ENCODE measurements around the gene RANGRF.

Gene RANGRF

GRCh38 chr17:8275421-8276290 is 12.8 kb upstream of the RANGRF start:
- DNase-seq (no peak), ATAC-seq (ENCODE audit: insufficient read depth, low read depth) (no peak)
- no peaks in the 10 kb centered on the region for H3K9me3 ChIP-seq (ENCODE audit: insufficient read depth, low read length, severe bottlenecking)
- no peaks in the 10 kb centered on the region for H4K20me1 ChIP-seq (ENCODE audit: insufficient read depth, low read length)
- H3K79me2 ChIP-seq (ENCODE audit: insufficient read depth, low read length) = no peaks in the 10 kb centered on the region
- TF ChIP-seq EZH2 (IDR thresholded peaks at IDR 0.05; ENCODE audit: borderline replicate concordance, low read depth, low read length, severe bottlenecking) = no peak
- TF ChIP-seq CTCF (IDR thresholded peaks at IDR 0.05; ENCODE audit: borderline replicate concordance, extremely low read depth, low read length, poor library complexity, severe bottlenecking) = no peak
- no peak overlapping the region for H3K9ac ChIP-seq (ENCODE audit: low read depth, low read length)
- no peak overlapping the region for H3K27ac ChIP-seq (ENCODE audit: low read length)
- H3K27me3 ChIP-seq (ENCODE audit: insufficient read depth, low read length, poor library complexity) = no peaks in the 10 kb centered on the region
- no peak overlapping the region for H3K4me3 ChIP-seq (ENCODE audit: low read depth in 1 of 2, low read length in 2 of 2)
- no peak overlapping the region for H2AFZ ChIP-seq (ENCODE audit: low read depth, low read length)
- H3K4me1 ChIP-seq (ENCODE audit: insufficient read depth, low read length) = no peaks in the 10 kb centered on the region
- peaks cover 7% of the 10 kb centered on the region for H3K36me3 ChIP-seq (ENCODE audit: insufficient read depth, low read length)
- H3K4me2 ChIP-seq (ENCODE audit: insufficient read depth, low read length) = no peak overlapping the region

GRCh38 chr17:8277317-8277716 is 11.2 kb upstream of the RANGRF start:
- Histone ChIP-seq H2AFZ (ENCODE audit: low read depth, low read length) (no peak overlapping the region), H3K79me2 (ENCODE audit: insufficient read depth, low read length) (no peaks in the 10 kb centered on the region), H3K4me2 (ENCODE audit: insufficient read depth, low read length) (no peak overlapping the region), H3K36me3 (ENCODE audit: insufficient read depth, low read length) (no peaks in the 10 kb centered on the region), H3K27ac (ENCODE audit: low read length) (no peak overlapping the region), H4K20me1 (ENCODE audit: insufficient read depth, low read length) (no peaks in the 10 kb centered on the region), H3K27me3 (ENCODE audit: insufficient read depth, low read length, poor library complexity) (no peaks in the 10 kb centered on the region), H3K9ac (ENCODE audit: low read depth, low read length) (no peak overlapping the region), H3K9me3 (ENCODE audit: insufficient read depth, low read length, severe bottlenecking) (no peaks in the 10 kb centered on the region), H3K4me1 (ENCODE audit: insufficient read depth, low read length) (no peaks in the 10 kb centered on the region), H3K4me3 (ENCODE audit: low read depth in 1 of 2, low read length in 2 of 2) (no peak overlapping the region)
- DNase-seq (no peak), ATAC-seq (ENCODE audit: insufficient read depth, low read depth) (no peak)
- TF ChIP-seq EZH2 (IDR thresholded peaks at IDR 0.05; ENCODE audit: borderline replicate concordance, low read depth, low read length, severe bottlenecking) (no peak), CTCF (IDR thresholded peaks at IDR 0.05; ENCODE audit: borderline replicate concordance, extremely low read depth, low read length, poor library complexity, severe bottlenecking) (no peak)

GRCh38 chr17:8282345-8282744 is 6.1 kb upstream of the RANGRF start:
- no peaks in the 10 kb centered on the region for H3K9me3 ChIP-seq (ENCODE audit: insufficient read depth, low read length, severe bottlenecking)

More at GRCh38 chr17:8282345-8282744, 6.1 kb upstream of the RANGRF start:
- Histone ChIP-seq H3K9ac (ENCODE audit: low read depth, low read length) (no peak overlapping the region), H3K4me3 (ENCODE audit: low read depth in 1 of 2, low read length in 2 of 2) (no peak overlapping the region), H3K4me1 (ENCODE audit: insufficient read depth, low read length) (peaks cover 15% of the 10 kb centered on the region), H3K27ac (ENCODE audit: low read length) (no peak overlapping the region), H3K36me3 (ENCODE audit: insufficient read depth, low read length) (no peaks in the 10 kb centered on the region), H3K79me2 (ENCODE audit: insufficient read depth, low read length) (no peaks in the 10 kb centered on the region), H2AFZ (ENCODE audit: low read depth, low read length) (no peak overlapping the region), H4K20me1 (ENCODE audit: insufficient read depth, low read length) (no peaks in the 10 kb centered on the region), H3K27me3 (ENCODE audit: insufficient read depth, low read length, poor library complexity) (no peaks in the 10 kb centered on the region), H3K4me2 (ENCODE audit: insufficient read depth, low read length) (no peak overlapping the region)
- TF ChIP-seq EZH2 (IDR thresholded peaks at IDR 0.05; ENCODE audit: borderline replicate concordance, low read depth, low read length, severe bottlenecking) (no peak), CTCF (IDR thresholded peaks at IDR 0.05; ENCODE audit: borderline replicate concordance, extremely low read depth, low read length, poor library complexity, severe bottlenecking) (no peak)
- ATAC-seq (ENCODE audit: insufficient read depth, low read depth) (no peak), DNase-seq (no peak)
